SHP77 (cell line): ENCODE data around the gene PLEKHA5.

Source experiments
- DNase-seq, 2 experiments: peaks; one replicate each; lab custom pipeline; 2025; lab: John Stamatoyannopoulos, UW

Gene PLEKHA5

GRCh38 chr12:19234981-19235871 is 105.7 kb downstream of the PLEKHA5 start:
- DNase-seq = no peak

GRCh38 chr12:19236656-19237055 is 107.1 kb downstream of the PLEKHA5 start:
- DNase-seq = no peak

- no peak for DNase-seq
These were observed 109.0 kb downstream of the PLEKHA5 start for GRCh38 chr12:19238540-19238939.

DNA sequence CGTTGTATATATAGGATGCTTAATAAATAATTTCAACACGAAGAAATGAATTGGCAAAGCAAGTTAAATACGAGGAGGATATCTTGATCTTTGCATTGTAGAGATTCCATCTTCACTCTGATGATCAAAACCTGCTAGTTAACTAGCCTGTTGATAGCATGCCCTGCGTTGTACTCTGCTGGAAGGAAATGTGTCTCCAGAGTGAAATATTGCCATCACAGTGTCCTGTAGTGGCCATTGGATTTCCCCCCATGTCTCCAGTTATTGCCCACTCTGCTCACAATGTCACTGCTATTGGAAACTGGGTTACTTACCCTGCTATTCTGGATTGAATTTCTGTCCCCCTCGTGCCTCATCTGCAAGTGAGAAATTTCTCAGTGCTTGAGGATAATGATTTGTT is 109.6 kb downstream of the PLEKHA5 start:
- no peak for DNase-seq

GRCh38 chr12:19239616-19240234 is 110.2 kb downstream of the PLEKHA5 start:
- DNase-seq = no peak

GRCh38 chr12:19242581-19242980 is 113.0 kb downstream of the PLEKHA5 start:
- DNase-seq = no peak

GRCh38 chr12:19243551-19243950 is 114.0 kb downstream of the PLEKHA5 start:
- DNase-seq = no peak

DNA sequence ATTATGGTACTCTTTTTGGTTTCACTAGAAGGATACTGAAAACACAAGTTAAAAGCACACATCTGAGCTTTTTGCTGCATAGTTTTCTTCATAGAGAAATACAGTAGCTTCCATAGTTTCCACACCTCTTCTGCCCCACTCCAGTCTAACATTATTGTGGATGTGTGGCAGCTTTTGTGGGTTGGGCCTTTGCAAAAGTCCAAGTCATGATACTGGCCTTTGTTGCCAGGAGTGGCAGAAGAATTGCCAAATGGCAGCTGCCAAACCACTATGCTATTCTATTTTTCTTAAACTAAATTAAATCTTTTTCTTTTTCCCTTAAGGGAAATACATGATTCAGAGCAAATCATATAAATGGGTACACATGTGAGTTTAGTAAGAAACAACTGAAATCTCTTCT is 114.8 kb downstream of the PLEKHA5 start:
- DNase-seq = no peak

DNA sequence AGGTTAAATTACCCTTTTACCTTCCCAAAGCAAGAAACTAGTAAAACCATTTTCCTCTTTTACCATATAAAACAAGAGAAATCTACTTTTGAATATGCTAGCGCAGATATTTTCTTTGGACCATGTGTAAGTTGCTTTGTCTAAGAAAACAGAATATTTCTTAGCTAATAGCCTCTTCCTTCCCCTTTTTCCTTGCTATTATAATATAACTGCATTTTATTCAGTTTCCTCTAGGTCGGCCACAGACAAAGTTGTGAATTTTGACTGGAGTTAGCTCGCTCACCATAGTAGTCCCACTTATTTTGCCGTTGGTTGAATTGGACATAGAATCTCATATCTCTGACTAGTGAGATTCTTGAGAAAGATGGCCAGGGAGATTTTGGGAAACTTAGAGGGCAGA is 115.6 kb downstream of the PLEKHA5 start:
- no peak for DNase-seq

DNA sequence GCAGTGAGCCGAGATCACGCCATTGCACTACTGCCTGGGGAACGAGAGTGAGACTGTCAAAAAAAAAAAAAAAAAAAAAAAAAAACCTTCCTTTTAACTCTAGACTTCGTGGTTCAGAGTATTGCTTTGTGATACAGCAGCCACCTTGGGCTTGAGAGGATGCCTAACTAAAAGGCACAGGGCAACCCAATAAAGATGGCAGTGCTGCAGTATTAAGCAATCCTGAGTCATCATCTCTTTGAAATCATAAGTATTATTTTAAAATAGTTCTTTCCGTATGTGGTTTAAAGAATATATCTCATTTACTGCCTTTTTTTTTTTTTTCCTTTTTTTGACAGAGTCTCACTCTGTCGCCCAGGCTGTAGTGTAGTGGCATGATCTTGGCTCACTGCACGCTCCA is 116.1 kb downstream of the PLEKHA5 start:
- no peak for DNase-seq

DNA sequence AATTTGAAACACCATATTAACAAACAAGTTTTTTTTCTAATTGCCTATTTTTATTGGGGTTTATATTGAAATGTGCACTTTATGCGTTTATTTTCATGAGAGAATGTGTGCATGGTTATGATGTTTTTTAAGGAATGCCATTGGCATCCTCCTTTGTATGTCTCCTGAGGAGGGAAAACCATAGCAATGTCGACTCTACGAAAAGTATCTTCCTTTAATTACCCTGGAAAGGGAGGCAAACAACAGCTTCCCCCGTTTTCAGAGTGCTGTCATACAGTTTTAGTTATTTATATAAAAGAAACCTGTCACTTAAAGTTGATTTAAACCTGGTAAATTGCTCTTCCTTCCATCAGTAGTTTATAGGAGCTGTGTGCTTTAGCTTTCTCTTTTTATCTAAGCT is 117.4 kb downstream of the PLEKHA5 start:
- no peak for DNase-seq

DNA sequence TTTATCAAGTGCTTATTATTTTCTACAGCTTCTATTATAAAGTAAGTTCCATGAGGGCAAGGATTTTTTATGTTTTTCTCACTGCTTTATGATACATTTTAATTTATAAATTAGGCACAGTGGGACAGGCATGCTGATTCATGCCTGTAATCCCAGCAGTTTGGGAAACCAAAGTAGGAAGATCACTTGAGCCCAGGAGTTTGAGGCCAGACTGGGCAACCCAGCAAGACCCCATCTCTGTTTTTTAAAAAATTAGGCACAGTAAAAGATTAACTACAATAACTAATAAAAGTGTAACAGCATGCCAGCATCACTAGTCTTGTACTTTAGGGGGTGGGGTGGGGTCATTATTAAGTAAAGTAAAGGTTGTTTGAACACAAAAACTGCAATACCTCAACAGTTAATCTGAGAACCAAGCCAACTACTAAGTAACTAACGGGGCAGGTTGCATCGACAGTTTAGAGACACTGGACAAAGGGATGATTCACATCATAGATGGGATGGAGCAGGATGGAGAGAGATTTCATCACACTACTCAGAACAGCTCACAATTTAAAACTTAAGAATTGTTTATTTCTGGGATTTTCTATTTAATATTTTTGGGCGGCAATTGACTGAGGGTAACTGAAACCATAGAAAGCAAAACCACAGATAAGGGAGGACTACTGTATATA is 119.5 kb downstream of the PLEKHA5 start:
- no peak for DNase-seq

- no peak for DNase-seq
These were observed 122.1 kb downstream of the PLEKHA5 start for GRCh38 chr12:19251481-19252132.

DNA sequence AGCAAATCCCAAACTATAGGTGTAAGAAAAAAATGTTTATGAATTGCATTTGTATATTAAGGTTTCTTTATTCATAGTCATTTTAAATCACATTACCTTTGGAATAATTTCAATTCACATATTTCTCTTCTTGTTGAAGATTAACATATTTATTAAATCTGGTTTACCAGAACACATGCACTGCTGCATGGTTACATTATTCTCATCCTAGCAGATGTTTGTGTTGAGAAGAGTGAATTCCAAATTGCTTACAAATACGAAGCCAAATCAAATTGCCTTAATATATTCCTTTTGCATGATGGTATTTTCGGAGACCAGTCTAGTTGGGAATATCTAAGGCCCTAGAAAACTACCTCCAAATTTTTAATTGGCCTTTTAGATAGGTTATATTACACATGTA is 130.6 kb downstream of the PLEKHA5 start:
- DNase-seq = no peak

DNA sequence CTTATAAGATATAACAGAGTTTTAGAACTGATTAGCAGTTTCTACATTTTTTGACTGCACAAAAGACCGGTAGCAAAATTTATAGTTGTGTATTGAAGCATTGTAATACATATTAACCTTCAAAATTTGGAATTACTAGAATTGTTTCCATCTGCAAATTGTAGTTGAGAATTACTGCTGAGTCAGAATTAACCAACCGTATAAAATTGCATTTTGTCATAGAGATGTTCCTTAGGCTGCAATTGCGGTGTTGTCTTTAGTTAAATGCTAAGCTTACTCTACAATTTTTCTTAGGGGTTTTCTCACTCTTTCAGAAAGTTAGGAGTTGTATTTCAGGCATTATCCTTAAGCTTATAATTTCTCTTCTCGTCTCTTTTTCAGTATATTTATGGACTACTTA is 132.2 kb downstream of the PLEKHA5 start:
- DNase-seq = no peak

DNA sequence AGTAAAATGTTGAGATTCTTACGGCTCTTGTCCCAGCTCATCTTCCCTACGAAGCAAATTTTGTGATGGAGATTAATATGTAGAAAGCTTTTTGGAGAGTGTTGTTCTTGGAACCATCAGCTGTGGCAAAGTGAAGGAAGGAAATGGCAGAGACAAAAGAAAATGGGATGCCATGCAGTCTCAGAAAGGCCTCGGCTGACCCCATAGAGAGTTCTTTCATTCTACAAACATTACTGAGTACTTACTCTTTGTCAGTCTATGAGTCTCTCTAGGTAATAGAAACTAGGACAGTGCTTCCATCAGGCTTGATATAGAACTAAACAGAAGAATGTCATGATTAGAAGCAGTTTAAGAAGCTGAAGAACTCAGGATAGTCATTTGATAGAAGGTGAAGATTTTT is 134.1 kb downstream of the PLEKHA5 start:
- DNase-seq = no peak

DNA sequence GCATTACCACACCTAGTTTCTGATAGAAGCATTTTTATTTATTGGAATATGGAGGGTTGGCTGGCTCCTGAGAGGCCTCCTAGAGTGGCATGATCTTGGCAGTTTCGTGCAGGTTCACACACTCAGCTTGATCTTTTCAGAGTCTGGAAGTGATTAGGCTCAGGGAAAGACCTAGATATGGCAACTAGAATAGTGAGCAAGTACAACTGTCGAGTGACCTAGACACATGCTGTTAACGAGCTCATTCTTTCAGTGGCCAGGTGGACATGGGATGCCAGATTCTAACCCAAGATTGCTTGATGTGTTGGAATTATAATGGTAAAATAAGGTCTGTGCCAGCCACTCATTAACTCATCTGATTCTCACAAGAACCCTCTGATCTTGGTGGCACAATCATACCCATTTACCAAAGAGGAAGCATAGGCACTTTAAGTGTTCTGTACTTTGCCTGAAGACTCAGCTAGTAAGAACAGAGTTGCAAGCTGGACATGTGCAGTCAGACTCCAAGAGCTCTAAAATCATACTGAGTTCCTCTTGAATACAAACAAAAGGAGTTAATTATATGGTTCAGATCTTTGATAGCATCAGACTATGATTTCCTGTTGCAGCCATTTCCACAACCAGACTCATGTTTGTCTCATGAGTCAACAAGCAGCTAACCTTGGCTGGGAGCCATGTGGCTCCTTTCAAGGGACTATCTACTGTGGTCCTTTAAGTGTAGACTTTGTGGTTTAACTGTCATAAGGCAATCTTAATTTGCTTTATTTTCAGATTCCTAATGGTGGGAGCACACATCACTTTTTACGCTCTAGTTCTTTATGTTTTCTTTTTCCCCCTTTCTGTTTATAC is 144.2 kb downstream of the PLEKHA5 start:
- peak in 1 of 2 experiments; percentile 16 for DNase-seq

- DNase-seq = no peak
These were observed 147.2 kb downstream of the PLEKHA5 start for GRCh38 chr12:19276767-19277166.

GRCh38 chr12:19277711-19278110 is 148.2 kb downstream of the PLEKHA5 start:
- no peak for DNase-seq

- DNase-seq = no peak
These were observed 148.9 kb downstream of the PLEKHA5 start for GRCh38 chr12:19278407-19278806.

GRCh38 chr12:19282133-19282699 is 152.7 kb downstream of the PLEKHA5 start:
- DNase-seq = no peak
